NCI-H82 treated with DMSO at 0.1 percent for 48 hours (cell line): ENCODE results near the gene SLC25A11.
A peak's percentile ranks its signal among the peaks of the same experiment; 100 is the strongest.

Experiments used
- DNase-seq: peaks from one replicate; lab custom pipeline; 2025; ENCODE audit not compliant: unreplicated experiment; lab: John Stamatoyannopoulos, UW

The SLC25A11 gene, protein sequence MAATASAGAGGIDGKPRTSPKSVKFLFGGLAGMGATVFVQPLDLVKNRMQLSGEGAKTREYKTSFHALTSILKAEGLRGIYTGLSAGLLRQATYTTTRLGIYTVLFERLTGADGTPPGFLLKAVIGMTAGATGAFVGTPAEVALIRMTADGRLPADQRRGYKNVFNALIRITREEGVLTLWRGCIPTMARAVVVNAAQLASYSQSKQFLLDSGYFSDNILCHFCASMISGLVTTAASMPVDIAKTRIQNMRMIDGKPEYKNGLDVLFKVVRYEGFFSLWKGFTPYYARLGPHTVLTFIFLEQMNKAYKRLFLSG

DNA sequence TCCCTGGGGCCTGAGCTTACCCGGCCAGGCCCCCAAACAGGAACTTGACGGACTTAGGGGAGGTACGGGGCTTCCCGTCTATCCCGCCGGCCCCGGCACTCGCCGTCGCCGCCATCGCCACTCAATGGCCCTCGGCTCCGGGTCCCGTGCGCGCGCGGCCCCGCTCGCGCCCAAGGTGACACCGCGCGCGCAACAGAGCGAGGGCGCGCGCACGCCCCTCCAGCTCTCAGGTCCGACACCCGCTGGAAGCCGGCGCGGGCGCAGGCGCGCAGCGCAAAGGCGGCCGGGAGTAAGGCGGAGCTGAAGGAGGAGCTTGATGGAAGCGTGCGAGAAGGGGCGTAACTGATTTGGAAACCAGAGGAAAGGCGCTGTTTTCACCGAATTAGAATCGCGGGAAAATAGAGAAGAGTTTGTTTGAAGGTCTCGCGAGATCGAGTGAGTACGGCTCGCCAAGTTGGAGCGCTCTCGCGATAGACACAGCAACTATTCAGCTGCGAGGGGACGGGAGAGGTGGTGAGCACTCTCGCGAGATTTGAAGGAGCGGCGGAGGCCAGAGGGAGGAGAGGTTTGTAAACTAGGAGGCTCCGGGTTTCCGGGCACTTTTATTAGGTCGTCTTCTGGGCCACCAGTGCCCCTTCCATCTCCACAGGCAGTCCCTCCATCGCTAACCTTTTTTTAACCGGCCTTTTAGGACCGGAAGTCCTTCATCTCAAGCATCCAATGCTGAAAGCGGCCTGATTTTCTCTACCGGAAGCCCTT, at the start of gene SLC25A11, which contains the start of gene RNF167:
Gene SLC25A11, minus strand, starts transcription at position 251 of the 759 bp plus-strand sequence. Its CDS starts 136 bp downstream, at position 115.
Gene RNF167, plus strand, starts transcription at position 473 of the 759 bp plus-strand sequence. CDS start 642 bp downstream, outside the sequence.
- peak; percentile 97 for DNase-seq

GRCh38 chr17:4987767-4988567, 48.1 kb upstream of the SLC25A11 start:
- no peak for DNase-seq

DNA sequence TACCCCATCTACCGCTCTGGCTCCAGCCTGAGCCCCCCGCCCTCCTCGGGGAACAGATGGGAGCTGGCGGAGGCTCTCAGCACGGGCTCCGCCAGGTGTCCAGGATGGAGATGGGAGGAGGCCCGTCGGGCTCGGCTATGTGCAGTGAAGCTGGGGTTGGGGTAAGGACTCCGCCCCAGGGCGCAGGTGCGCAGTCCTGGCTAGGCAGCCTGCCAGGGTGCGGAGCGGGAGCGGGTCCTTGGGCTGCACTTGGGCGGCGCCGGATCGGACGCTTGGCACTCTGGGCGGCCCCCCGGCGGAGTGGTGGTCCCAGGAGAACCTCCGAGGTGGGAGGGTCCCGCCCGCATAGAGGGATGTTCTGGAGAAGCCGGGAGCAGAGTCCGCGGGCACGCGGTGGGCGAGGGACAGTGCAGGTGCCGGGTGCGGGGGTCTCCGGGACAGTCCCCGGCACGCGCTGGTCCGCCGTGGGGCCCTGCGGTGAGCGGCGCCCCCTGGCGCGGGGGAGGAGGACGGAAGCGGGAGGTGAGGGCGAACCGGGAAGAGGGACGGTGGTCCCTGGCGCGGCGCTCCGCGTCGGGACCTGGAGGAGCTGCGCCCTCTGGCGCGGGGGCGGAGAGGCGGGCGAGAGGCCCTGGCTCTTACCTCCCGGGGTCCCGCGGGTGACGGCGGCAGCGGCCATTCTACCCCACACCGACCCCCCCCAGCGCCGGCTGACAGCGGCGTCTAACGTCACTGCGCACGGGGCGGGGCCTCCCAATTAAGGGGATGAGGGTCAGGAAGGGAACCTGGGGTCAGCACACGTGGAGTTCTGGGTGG, 47.3 kb upstream of the SLC25A11 start, which contains the start of gene CAMTA2:
Gene CAMTA2, minus strand, starts transcription at position 725 of the 816 bp plus-strand sequence. CDS start 1,453 bp downstream, outside the sequence.
- DNase-seq = peak; percentile 89

GRCh38 chr17:4986403-4986802, 46.6 kb upstream of the SLC25A11 start:
- no peak for DNase-seq

GRCh38 chr17:4982305-4982704, 42.5 kb upstream of the SLC25A11 start:
- no peak for DNase-seq

DNA sequence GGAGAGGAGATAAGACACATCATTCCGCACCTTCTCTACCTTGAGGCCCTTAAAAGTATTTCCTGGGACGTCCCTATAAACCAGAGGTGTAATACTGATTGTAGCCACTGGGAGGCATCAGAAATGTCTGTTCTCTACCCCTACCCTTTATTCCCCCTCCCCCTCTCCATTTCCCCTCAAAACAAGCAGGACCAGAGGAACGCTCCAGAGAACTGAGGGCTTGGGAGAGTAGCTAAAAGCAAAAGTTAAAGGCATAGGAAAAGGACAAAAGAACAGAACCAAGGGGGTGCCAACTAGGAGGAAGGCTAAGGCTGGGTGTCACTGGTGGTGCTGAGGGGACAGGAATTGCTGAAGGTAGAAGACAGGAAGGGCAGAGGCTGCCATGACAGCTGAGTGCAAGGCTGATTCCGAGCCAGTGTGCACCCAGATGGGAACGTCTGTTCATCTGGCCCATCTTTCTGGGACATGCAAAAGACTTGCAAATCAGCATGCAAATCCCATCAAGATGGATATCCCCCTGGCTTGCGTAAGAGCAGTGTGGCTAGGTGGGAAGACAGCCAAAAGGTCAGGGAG, 40.9 kb upstream of the SLC25A11 start:
- peak; percentile 53 for DNase-seq

DNA sequence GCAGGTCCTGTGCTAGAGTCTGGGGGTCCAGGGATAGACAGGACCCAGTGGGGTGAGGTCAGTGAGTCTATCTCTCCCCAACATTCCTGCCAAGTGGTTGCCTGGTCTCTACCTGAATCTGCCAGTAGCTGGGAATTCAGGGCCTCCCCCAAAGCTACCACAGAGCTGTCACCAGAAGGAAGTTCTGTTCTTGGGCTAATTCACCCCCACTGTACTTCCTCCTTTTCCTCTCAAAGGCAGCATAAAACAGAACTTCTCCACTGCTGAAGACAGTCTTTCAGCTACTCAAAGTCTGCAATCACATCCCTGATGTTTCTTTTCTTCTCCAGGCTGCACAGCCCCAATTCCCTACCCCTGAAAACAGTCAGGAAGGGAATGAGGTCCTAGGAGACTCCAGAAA, 38.9 kb upstream of the SLC25A11 start:
- DNase-seq = no peak

DNA sequence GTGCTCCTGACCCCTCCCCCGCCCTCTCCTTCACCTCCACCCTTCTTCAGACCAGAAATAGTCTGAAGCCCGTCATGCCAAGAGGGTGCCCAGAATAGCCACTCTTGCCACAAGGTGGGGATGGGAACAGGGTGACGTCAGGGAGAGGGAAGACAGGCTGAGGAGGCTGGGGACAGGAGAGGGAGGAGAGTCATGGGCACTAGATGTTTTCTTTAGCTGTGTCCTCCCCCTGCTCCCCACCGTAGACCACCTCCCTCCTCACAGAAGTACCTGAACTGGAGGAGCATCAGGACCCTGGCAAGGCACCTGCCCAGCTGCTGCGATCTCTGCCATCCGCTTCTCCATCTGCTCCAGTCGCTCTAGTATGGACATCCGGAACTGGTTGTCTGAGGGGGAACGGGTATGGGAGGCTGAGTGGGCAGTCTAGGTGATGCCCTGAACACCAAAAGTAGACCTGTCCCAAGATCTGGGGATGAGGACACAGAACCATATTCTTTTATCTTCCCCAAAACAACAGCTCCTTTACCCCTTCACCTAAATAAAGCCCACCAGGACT, 34.3 kb upstream of the SLC25A11 start:
- DNase-seq = no peak

DNA sequence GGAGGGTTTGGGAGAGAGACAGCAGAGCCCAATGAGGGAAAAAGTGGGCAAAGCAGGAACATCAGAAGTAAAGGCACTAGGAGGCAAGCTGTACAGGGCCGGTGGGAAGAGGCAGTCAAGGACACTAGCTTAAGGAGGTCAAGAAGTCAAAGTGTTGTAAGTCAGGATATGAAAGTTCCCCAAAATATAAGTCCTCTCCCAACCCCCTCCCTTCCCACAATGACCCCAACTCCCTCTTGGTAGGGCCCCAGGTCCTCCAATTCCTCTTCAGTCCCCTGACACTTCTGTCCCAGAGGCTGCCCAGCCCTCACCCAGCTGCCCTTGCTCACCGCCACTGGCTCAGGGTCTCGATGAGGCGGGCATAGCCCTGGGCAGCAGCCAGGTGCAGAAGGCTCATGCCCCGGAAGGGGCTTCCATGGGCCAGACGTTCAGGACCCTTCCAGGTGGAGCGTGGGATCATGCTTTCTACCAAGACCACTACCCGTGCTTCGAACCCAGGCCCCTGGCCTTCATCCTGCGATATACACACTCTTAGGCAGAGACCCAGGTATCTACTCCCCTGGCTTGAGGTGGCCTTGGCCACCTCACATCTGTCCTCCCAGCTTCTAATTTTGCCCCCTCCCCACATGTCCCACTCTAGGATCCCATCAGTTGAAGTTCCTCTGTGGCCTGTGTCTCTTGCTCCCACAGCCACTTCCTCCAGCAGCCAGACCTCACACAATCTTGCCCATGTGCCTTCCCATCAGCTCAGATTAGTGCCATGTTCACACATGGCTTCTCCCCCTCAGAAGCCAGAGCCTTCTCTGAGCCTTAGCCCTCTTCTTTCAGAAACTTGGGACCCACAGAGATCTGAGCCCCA, 33.6 kb upstream of the SLC25A11 start:
- no peak for DNase-seq

DNA sequence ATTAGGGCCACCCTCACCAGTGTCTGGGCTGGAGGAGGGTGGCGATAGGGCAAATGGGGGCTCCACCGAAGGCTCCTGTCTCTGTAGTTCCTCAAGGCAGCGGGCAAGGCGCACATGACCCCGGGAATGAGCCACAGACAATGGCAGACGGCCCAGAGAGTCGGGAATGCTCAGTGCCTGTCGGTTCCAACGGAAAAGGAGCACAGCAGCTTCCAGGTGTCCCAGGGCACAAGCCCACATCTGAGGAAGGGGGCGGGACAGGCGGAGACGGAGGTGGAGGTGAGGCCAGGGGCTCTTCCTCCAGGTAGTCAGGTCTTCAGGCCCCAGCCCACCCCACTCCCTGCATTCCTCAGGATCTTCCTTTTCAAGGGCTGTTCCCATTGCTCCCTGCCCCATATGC, 32.9 kb upstream of the SLC25A11 start:
- no peak for DNase-seq

GRCh38 chr17:4972322-4972721, 32.5 kb upstream of the SLC25A11 start:
- no peak for DNase-seq

GRCh38 chr17:4971826-4972225, 32.0 kb upstream of the SLC25A11 start:
- no peak for DNase-seq

DNA sequence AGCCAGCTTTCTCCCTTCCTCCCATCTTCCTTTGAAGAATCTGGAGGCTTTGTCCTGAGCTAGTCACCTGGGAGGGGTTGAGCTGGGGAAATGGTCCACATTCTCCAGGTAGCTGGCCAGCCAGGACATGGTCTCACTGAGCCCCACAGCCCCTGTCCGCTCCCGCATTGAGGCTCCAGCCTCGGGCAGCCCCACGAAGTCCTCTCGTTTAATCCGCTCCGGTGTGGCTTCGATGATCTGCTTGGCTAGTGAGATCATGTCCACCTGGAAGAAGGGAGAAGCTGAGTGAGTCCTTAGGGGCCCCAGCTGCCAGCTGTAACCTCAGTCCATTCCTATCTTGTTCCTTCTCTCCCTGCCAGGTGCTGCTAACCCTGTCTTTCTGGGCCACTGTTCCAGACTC, 30.4 kb upstream of the SLC25A11 start:
- DNase-seq = no peak

- no peak for DNase-seq
Measured at GRCh38 chr17:4969551-4970173, 29.8 kb upstream of the SLC25A11 start.

DNA sequence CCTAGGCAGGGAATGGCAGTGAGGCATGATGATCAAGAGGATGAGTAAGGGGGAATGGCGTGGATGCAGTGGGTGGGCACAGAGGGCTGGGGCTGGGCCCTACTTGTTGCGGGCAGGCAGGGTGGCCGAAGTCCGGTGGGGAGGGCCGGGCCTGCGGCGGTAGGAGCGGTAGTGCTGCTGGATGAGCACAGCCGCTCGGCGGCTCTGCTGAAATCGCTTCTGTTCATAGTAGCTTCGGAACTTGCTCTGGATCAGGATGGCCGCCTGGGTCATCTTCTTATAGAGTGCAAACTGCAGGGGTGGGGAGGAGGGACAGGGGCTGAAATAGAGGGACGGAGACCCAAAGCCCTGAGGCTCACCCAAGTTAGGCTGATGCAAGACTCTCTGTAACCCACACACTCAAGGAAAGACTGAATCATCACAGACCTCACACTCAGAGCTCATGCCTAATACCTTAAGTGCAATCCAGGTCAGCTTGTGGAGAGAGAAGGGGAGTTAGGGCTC, 29.3 kb upstream of the SLC25A11 start:
- no peak for DNase-seq

GRCh38 chr17:4968486-4969046, 28.7 kb upstream of the SLC25A11 start:
- no peak for DNase-seq

- peak; percentile 95 for DNase-seq
Measured at GRCh38 chr17:4967539-4968485, 28.0 kb upstream of the SLC25A11 start, which contains the start of gene SPAG7. TSS of gene SPAG7 (minus strand) at chr17:4967817. CDS start at chr17:4967804, 13 bp downstream.
